GM12878 (cell line): ENCODE data around the gene PRCD. TPM values are rescaled to one million over a fixed set of nuclear protein-coding genes. Genes with fewer than 3 reads are reported as not detected.
"Not testable (repeated sequence)": the region's sequence is repeated elsewhere in the genome, so short reads cannot be mapped to it uniquely, and the experiment has no call there.

Experiments used
- ATAC-seq: fragments of 200-7000 bp; cut with Tn5 transposase; 3 replicates; pipeline ENCODE4 v1.9.1; 2020; ENCODE audit warnings: mild to moderate bottlenecking, moderate library complexity
- BruUV-seq: library from RNA; stranded (reverse); fragments of 400-500 nt; replicated peaks from 2 replicates; lab custom pipeline; 2021; lab: Mats Ljungman, UMichigan
- CTCF ChIA-PET: fragments of 300-600 bp; sonication (Branson Sonifier 250); formaldehyde crosslinking; extraction: SDS; loops from one replicate; lab custom pipeline; 2021; ENCODE audit warnings: inconsistent platforms; lab: Yijun Ruan, JAX
- POLR2A ChIA-PET: fragments of 350-600 bp; formaldehyde crosslinking; extraction: SDS; loops from one replicate; lab custom pipeline; 2021; ENCODE audit warnings: inconsistent platforms; lab: Charles Lee
- RAD21 ChIA-PET: fragments of 300-600 bp; sonication (Branson Sonifier 250); formaldehyde crosslinking; loops from one replicate; lab custom pipeline; 2023; ENCODE audit warnings: antibody characterized with exemption; ENCODE audit not compliant: unreplicated experiment; lab: Charles Lee
- SMC1A ChIA-PET: fragments of 300-600 bp; sonication (Branson Sonifier 250); formaldehyde crosslinking; loops from one replicate; lab custom pipeline; 2023; ENCODE audit not compliant: unreplicated experiment, uncharacterized antibody; lab: Charles Lee
- DNase-seq: peaks from one replicate; pipeline ENCODE4 v3.0.0-alpha.2; 2011; ENCODE audit warnings: low read depth, low spot score
- FAIRE-seq: peaks from 3 replicates; lab custom pipeline; 2011; peaks lifted over from hg19 to GRCh38; lab: Jason Lieb, UNC
- H2AFZ ChIP-seq: 2 replicates; pipeline ENCODE4 v1.6.0; 2011; ENCODE audit warnings: low read depth, low read length, control low read depth; ENCODE audit not compliant: control insufficient read depth
- H3K27ac ChIP-seq: 2 replicates; pipeline ENCODE4 v1.5.1; 2011; ENCODE audit warnings: control low read depth; ENCODE audit not compliant: control insufficient read depth, insufficient read depth
- H3K27me3 ChIP-seq, 2 experiments: replicated peaks in 1 of 2; 2 replicates each; pipeline versions ENCODE4 v1.6.0 to v1.6.1; 2011; ENCODE audit warnings: low read length in 1 of 2; ENCODE audit not compliant: control insufficient read depth in 2 of 2, insufficient read depth in 2 of 2
- H3K36me3 ChIP-seq, 2 experiments: 2 replicates each; pipeline ENCODE4 v1.5.1; 2011; ENCODE audit warnings: low read length in 1 of 2; ENCODE audit not compliant: control insufficient read depth in 2 of 2, insufficient read depth in 2 of 2
- H3K4me1 ChIP-seq: 2 replicates; pipeline ENCODE4 v1.6.1; 2011; ENCODE audit warnings: mild to moderate bottlenecking, low read length, moderate library complexity, mixed read lengths; ENCODE audit not compliant: control insufficient read depth, insufficient read depth
- H3K4me2 ChIP-seq: 2 replicates; pipeline ENCODE4 v1.6.0; 2011; ENCODE audit warnings: control low read depth; ENCODE audit not compliant: control insufficient read depth, insufficient read depth
- H3K4me3 ChIP-seq: fragments of 200-600 bp; sonication (generic); 2 replicates; pipeline ENCODE4 v1.5.1; 2016
- H3K79me2 ChIP-seq: 2 replicates; pipeline ENCODE4 v1.6.0; 2011; ENCODE audit warnings: low read length; ENCODE audit not compliant: control insufficient read depth, insufficient read depth
- H3K9ac ChIP-seq: 2 replicates; pipeline ENCODE4 v1.8.0; 2011; ENCODE audit warnings: low read length, control low read depth, mixed read lengths; ENCODE audit not compliant: control insufficient read depth, insufficient read depth
- H3K9me3 ChIP-seq: replicated peaks from 3 replicates; pipeline ENCODE4 v1.5.1; 2011; ENCODE audit warnings: mild to moderate bottlenecking, low read length; ENCODE audit not compliant: control insufficient read depth, insufficient read depth
- H4K20me1 ChIP-seq: 2 replicates; pipeline ENCODE4 v1.6.0; 2011; ENCODE audit not compliant: control insufficient read depth, insufficient read depth
- ATF2 ChIP-seq: IDR thresholded peaks from 2 replicates; pipeline ENCODE4 v1.6.1; 2012; ENCODE audit warnings: low read length, inconsistent platforms
- ATF7 ChIP-seq: fragments of 450-650 bp; IDR thresholded peaks from 2 replicates; pipeline ENCODE4 v1.6.1; 2016; ENCODE audit warnings: low read depth, mild to moderate bottlenecking
- CREB1 ChIP-seq: IDR thresholded peaks from 2 replicates; pipeline ENCODE4 v1.6.1; 2012; ENCODE audit warnings: low read depth, mild to moderate bottlenecking, inconsistent platforms
- CREM ChIP-seq: IDR thresholded peaks from 2 replicates; pipeline ENCODE4 v1.6.1; 2014; ENCODE audit warnings: antibody characterized with exemption, low read depth
- PML ChIP-seq: IDR thresholded peaks from 2 replicates; pipeline ENCODE4 v1.6.1; 2012; ENCODE audit warnings: low read length, inconsistent platforms
- POLR2A ChIP-seq: IDR thresholded peaks from 2 replicates; pipeline ENCODE4 v1.6.1; 2011; ENCODE audit warnings: low read depth, mild to moderate bottlenecking, low read length
- WGBS: methylation state at CpG from one replicate; pipeline ENCODE4 v1.1.6; 2016; ENCODE audit warnings: low lambda C conversion rate; ENCODE audit not compliant: insufficient replicate concordance, insufficient coverage; ENCODE audit errors: missing lambda C conversion rate; 5-methylcytosine and 5-hydroxymethylcytosine counted together
- in situ Hi-C: fragments of 300-500 bp; cut with MboI; formaldehyde crosslinking; loops from 9 replicates; pipeline ENCODE4 v1.14.3; 2018; ENCODE audit warnings: mixed read lengths
- intact Hi-C: fragments of 100-400 bp; cut with micrococcal nuclease; formaldehyde crosslinking; loops from one replicate; pipeline ENCODE4 v1.14.2; 2022; ENCODE audit not compliant: unreplicated experiment
- polyA plus RNA-seq, 11 experiments: library from polyadenylated mRNA; depleted of rRNA in 4 of 11; unstranded in 6 of 11; stranded (reverse) in 5 of 11; fragments of >200 nt; fragmentation: Nextera tagmentation in 4 of 11; fragmentation: Illumina TruSeq in 1 of 11; extraction: Ambion mirVana in 4 of 11; extraction: Trizol in 1 of 11; gene quantifications; 1 replicate in 1 of 11; 2 replicates in 10 of 11; pipeline versions ENCODE4 v1.2.1 to v1.2.3, GENCODE V29; 2011 to 2016; ENCODE audit warnings: inconsistent platforms in 2 of 11, missing spikeins in 2 of 11, low read depth in 1 of 11
- total RNA-seq, 4 experiments: library from RNA; depleted of rRNA in 3 of 4; stranded (reverse); fragments of >200 nt in 3 of 4; fragmentation: Illumina TruSeq in 1 of 4; extraction: Trizol in 1 of 4; gene quantifications; 2 replicates each; pipeline versions ENCODE4 v1.2.1 to v1.2.3, GENCODE V29; 2013 to 2021

Gene PRCD
- total and polyA plus RNA-seq, 10 of the 15 experiments (the other 5 are each of a cell fraction or from before 2014, with no cell fraction given) = 0.18 to 0.95 (median 0.34) TPM; not detected in 4

GRCh38 chr17:76564991-76565727 lies 25.3 kb downstream of the PRCD start:
- H3K27ac ChIP-seq, FAIRE-seq, DNase-seq, RAD21 ChIA-PET, H3K4me3 ChIP-seq, H3K9me3 ChIP-seq, H4K20me1 ChIP-seq, CTCF ChIA-PET, in situ Hi-C loops, POLR2A ChIA-PET, H2AFZ ChIP-seq, H3K4me2 ChIP-seq, BruUV-seq, H3K9ac ChIP-seq, H3K27me3 ChIP-seq: not testable (repeated sequence)
- TF ChIP-seq CREM = peak; percentile 33; the same call in 1 of the 2 replicates
- TF ChIP-seq POLR2A = 0 out of 2 replicates have a peak, but pooled peaks have one; percentile 41
- peak; percentile 32; the same call in 1 of the 2 replicates for TF ChIP-seq ATF2
- 0 out of 2 replicates have a peak, but pooled peaks have one; percentile 14 for TF ChIP-seq PML
- TF ChIP-seq CREB1 = peak; percentile 68; the same call in 1 of the 2 replicates
- TF ChIP-seq ATF7 = peak; percentile 58; the same call in 1 of the 2 replicates
- peak; percentile 33; the same call in 2 of the 3 replicates for ATAC-seq
- intact Hi-C loops = loop anchor here (10.0 kb wide), 1 partner anchor 130 kb away; no protein-coding TSS in a partner anchor
- SMC1A ChIA-PET = interaction anchor here (2.8 kb wide), 1 partner anchor 59 kb away, joined by 14 read pairs; no protein-coding TSS in a partner anchor
- peaks cover 7 to 23% of the 10 kb centered on the region in 2 experiments for H3K36me3 ChIP-seq
- WGBS = 90% methylated on average over 8 of the region's 8 CpGs
- peaks cover 25% of the 10 kb centered on the region for H3K79me2 ChIP-seq
- peaks cover 23% of the 10 kb centered on the region for H3K4me1 ChIP-seq
